Measurements from ENCODE around the gene EXOC3L2. TPM values are rescaled to one million over a fixed set of nuclear protein-coding genes. Genes with fewer than 3 reads are reported as not detected.

EXOC3L2 gene
- total and polyA plus RNA-seq, 10 of the 15 experiments (the other 5 are each of a cell fraction or from before 2014, with no cell fraction given) = not detected

GRCh38 chr19:45250216-45250831 lies 5.1 kb upstream of the EXOC3L2 start (continued):
- no peak for TF ChIP-seq SMARCA5 (IDR thresholded peaks at IDR 0.05)

- SMC1A ChIA-PET (ENCODE audit: uncharacterized antibody, unreplicated experiment) = interaction anchor here (1.1 to 1.8 kb wide), 3 partner anchors 49 to 113 kb away, joined by 3 to 7 read pairs (median 4); no protein-coding TSS in a partner anchor
Observed at GRCh38 chr19:45249261-45250033, 4.2 kb upstream of the EXOC3L2 start.

More at GRCh38 chr19:45249261-45250033, 4.2 kb upstream of the EXOC3L2 start:
- intact Hi-C loops (cut with micrococcal nuclease; ENCODE audit: unreplicated experiment) (loop anchor here (5.0 kb wide), 1 partner anchor 88 kb away; no protein-coding TSS in a partner anchor), in situ Hi-C loops (cut with MboI) (no loop called here)
- Histone ChIP-seq H3K27me3 (replicated peaks in 1 of 2; ENCODE audit: control insufficient read depth in 2 of 2, insufficient read depth in 2 of 2, low read length in 1 of 2) (no peaks in the 10 kb centered on the region), H3K4me2 (ENCODE audit: control insufficient read depth, insufficient read depth) (no peak overlapping the region), H3K4me1 (ENCODE audit: control insufficient read depth, insufficient read depth, low read length) (peaks cover 15% of the 10 kb centered on the region), H4K20me1 (ENCODE audit: control insufficient read depth, insufficient read depth) (no peaks in the 10 kb centered on the region), H3K4me3 (no peak overlapping the region), H3K9me3 (replicated peaks; ENCODE audit: control insufficient read depth, insufficient read depth, low read length) (no peaks in the 10 kb centered on the region), H3K27ac (ENCODE audit: control insufficient read depth, insufficient read depth) (no peak overlapping the region), H3K79me2 (ENCODE audit: control insufficient read depth, insufficient read depth, low read length) (peaks cover 24% of the 10 kb centered on the region), H3K36me3 (ENCODE audit: control insufficient read depth in 2 of 2, insufficient read depth in 2 of 2, low read length in 1 of 2) (peaks cover 0 to 4% of the 10 kb centered on the region in 2 experiments; a peak in 1 of 4 replicates), H3K9ac (ENCODE audit: control insufficient read depth, insufficient read depth, low read length) (no peak overlapping the region), H2AFZ (ENCODE audit: control insufficient read depth, low read depth, low read length) (no peak overlapping the region)
- DNase-seq (ENCODE audit: low read depth, low spot score) = no peak
- ATAC-seq = no peak
- ChIA-PET RAD21 (ENCODE audit: unreplicated experiment) (interaction anchor here (1.0 to 1.2 kb wide), 5 partner anchors 63 to 112 kb away, joined by 3 to 5 read pairs (median 3); partner anchors contain the start of genes BLOC1S3 and TRAPPC6A), CTCF (interaction anchor here (0.5 to 2.3 kb wide), 11 partner anchors 10 to 396 kb away, joined by 3 to 15 read pairs (median 4); partner anchors contain the start of genes BLOC1S3, GEMIN7 and TRAPPC6A), POLR2A (interaction anchor here (0.7 kb wide), 1 partner anchor 157 kb away, joined by 3 read pairs; no protein-coding TSS in a partner anchor)
- TF ChIP-seq MLLT1 (IDR thresholded peaks at IDR 0.05) = no peak
- no peak for FAIRE-seq
- WGBS (ENCODE audit: insufficient coverage, insufficient replicate concordance, low lambda C conversion rate, missing lambda C conversion rate) = 30% methylated on average over 11 of the region's 11 CpGs
- BruUV-seq (replicated peaks) = no TSS peak

All from GM12878 (cell line).